Neural progenitor cell (in vitro differentiated cells): ENCODE measurements around the gene CEBPA.

ENCODE experiments used
- EZH2 ChIP-seq: fragments of 200-600 bp; sonication (generic); IDR thresholded peaks from 2 replicates; pipeline ENCODE4 v1.6.1; 2017; ENCODE audit warnings: antibody characterized with exemption, mild to moderate bottlenecking, moderate library complexity
- EZH2phosphoT487 ChIP-seq: fragments of 200-600 bp; sonication (generic); IDR thresholded peaks from 2 replicates; pipeline ENCODE4 v1.6.1; 2017; ENCODE audit warnings: antibody characterized with exemption
- TF ChIP-seq, protein P1 (sequence below): fragments of 200-600 bp; sonication (generic); IDR thresholded peaks from 2 replicates; pipeline ENCODE4 v1.5.1; 2017; ENCODE audit warnings: antibody characterized with exemption, mild to moderate bottlenecking

GRCh38 chr19:33261511-33262189, 40.7 kb downstream of the CEBPA start:
- TF ChIP-seq, protein P1, sequence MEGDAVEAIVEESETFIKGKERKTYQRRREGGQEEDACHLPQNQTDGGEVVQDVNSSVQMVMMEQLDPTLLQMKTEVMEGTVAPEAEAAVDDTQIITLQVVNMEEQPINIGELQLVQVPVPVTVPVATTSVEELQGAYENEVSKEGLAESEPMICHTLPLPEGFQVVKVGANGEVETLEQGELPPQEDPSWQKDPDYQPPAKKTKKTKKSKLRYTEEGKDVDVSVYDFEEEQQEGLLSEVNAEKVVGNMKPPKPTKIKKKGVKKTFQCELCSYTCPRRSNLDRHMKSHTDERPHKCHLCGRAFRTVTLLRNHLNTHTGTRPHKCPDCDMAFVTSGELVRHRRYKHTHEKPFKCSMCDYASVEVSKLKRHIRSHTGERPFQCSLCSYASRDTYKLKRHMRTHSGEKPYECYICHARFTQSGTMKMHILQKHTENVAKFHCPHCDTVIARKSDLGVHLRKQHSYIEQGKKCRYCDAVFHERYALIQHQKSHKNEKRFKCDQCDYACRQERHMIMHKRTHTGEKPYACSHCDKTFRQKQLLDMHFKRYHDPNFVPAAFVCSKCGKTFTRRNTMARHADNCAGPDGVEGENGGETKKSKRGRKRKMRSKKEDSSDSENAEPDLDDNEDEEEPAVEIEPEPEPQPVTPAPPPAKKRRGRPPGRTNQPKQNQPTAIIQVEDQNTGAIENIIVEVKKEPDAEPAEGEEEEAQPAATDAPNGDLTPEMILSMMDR, result no peak
- TF ChIP-seq EZH2phosphoT487 (no peak), EZH2 (no peak)
